Central memory CD8-positive, alpha-beta T cell (primary cell): ENCODE measurements around the gene LRP1B.

ENCODE experiments used
- ATAC-seq: fragments of 150-1000 bp; cut with Tn5 transposase; replicated peaks from 2 replicates; pipeline ENCODE4 v1.10.0; 2022; ENCODE audit warnings: mild to moderate bottlenecking, moderate FRiP score, moderate number of reproducible peaks; ENCODE audit not compliant: poor library complexity, severe bottlenecking; ENCODE audit errors: extremely low read depth
- DNase-seq, 2 donors: peaks; one replicate each; pipeline ENCODE4 v3.0.0; 2021; ENCODE audit warnings: low spot score in 2 of 2
- H3K27ac Mint-ChIP-seq: one replicate; pipeline ENCODE4 v1.8.0; 2022; ENCODE audit warnings: low read depth, mild to moderate bottlenecking, moderate library complexity, mixed read lengths
- H3K27me3 Mint-ChIP-seq: one replicate; pipeline ENCODE4 v1.8.0; 2022; ENCODE audit warnings: mixed read lengths
- H3K36me3 Mint-ChIP-seq: one replicate; pipeline ENCODE4 v1.8.0; 2022; ENCODE audit warnings: mild to moderate bottlenecking, moderate library complexity, mixed read lengths; ENCODE audit not compliant: insufficient read depth
- H3K4me1 Mint-ChIP-seq: one replicate; pipeline ENCODE4 v1.8.0; 2022; ENCODE audit warnings: mixed read lengths
- H3K4me3 Mint-ChIP-seq: one replicate; pipeline ENCODE4 v1.8.0; 2022; ENCODE audit warnings: mild to moderate bottlenecking, moderate library complexity, mixed read lengths
- H3K9me3 Mint-ChIP-seq: one replicate; pipeline ENCODE4 v1.8.0; 2022; ENCODE audit warnings: mixed read lengths

Gene LRP1B

GRCh38 chr2:141931797-141932196 is 199.0 kb downstream of the LRP1B start:
- no peaks in the 10 kb centered on the region for H3K27me3 Mint-ChIP-seq
- DNase-seq (no peak), ATAC-seq (no peak)
- no peak overlapping the region for H3K27ac Mint-ChIP-seq
- peaks cover 2% of the 10 kb centered on the region for H3K36me3 Mint-ChIP-seq
- peaks cover 15% of the 10 kb centered on the region for H3K9me3 Mint-ChIP-seq
- no peak overlapping the region for H3K4me3 Mint-ChIP-seq
- H3K4me1 Mint-ChIP-seq, result no peaks in the 10 kb centered on the region

- DNase-seq, result no peak
- Mint-ChIP-seq H3K9me3 (peaks cover 15% of the 10 kb centered on the region), H3K4me3 (no peak overlapping the region), H3K27ac (no peak overlapping the region), H3K27me3 (no peaks in the 10 kb centered on the region), H3K4me1 (no peaks in the 10 kb centered on the region), H3K36me3 (peaks cover 2% of the 10 kb centered on the region)
- no peak for ATAC-seq
Observed at GRCh38 chr2:141930803-141931202, 200.0 kb downstream of the LRP1B start.

- no peaks in the 10 kb centered on the region for H3K27me3 Mint-ChIP-seq
- H3K4me1 Mint-ChIP-seq, result no peaks in the 10 kb centered on the region
- H3K4me3 Mint-ChIP-seq, result no peak overlapping the region
- no peak for ATAC-seq
- DNase-seq, result no peak
- no peak overlapping the region for H3K27ac Mint-ChIP-seq
- peaks cover 12% of the 10 kb centered on the region for H3K9me3 Mint-ChIP-seq
- peaks cover 2% of the 10 kb centered on the region for H3K36me3 Mint-ChIP-seq
Observed at GRCh38 chr2:141929331-141930252, 201.2 kb downstream of the LRP1B start.

GRCh38 chr2:141928476-141928875 is 202.3 kb downstream of the LRP1B start:
- H3K4me1 Mint-ChIP-seq, result no peaks in the 10 kb centered on the region
- ATAC-seq (no peak), DNase-seq (no peak)
- H3K4me3 Mint-ChIP-seq, result no peak overlapping the region
- H3K27me3 Mint-ChIP-seq, result no peaks in the 10 kb centered on the region
- H3K9me3 Mint-ChIP-seq, result peaks cover 5% of the 10 kb centered on the region
- H3K27ac Mint-ChIP-seq, result no peak overlapping the region
- H3K36me3 Mint-ChIP-seq, result peaks cover 2% of the 10 kb centered on the region

GRCh38 chr2:141927536-141927935 is 203.3 kb downstream of the LRP1B start:
- ATAC-seq (no peak), DNase-seq (no peak)
- H3K27me3 Mint-ChIP-seq, result no peaks in the 10 kb centered on the region
- H3K4me1 Mint-ChIP-seq, result no peaks in the 10 kb centered on the region
- H3K4me3 Mint-ChIP-seq, result no peak overlapping the region
- peaks cover 2% of the 10 kb centered on the region for H3K36me3 Mint-ChIP-seq
- peaks cover 5% of the 10 kb centered on the region for H3K9me3 Mint-ChIP-seq
- no peak overlapping the region for H3K27ac Mint-ChIP-seq

- no peaks in the 10 kb centered on the region for H3K27me3 Mint-ChIP-seq
- no peak overlapping the region for H3K27ac Mint-ChIP-seq
Observed at GRCh38 chr2:141925511-141925910, 205.3 kb downstream of the LRP1B start.

GRCh38 chr2:141923657-141924056 is 207.2 kb downstream of the LRP1B start:
- H3K36me3 Mint-ChIP-seq, result peaks cover 2% of the 10 kb centered on the region
- no peaks in the 10 kb centered on the region for H3K27me3 Mint-ChIP-seq
- no peaks in the 10 kb centered on the region for H3K4me1 Mint-ChIP-seq
- H3K4me3 Mint-ChIP-seq, result no peak overlapping the region
- H3K9me3 Mint-ChIP-seq, result no peaks in the 10 kb centered on the region
- no peak for DNase-seq
- no peak for ATAC-seq
- no peak overlapping the region for H3K27ac Mint-ChIP-seq

More at GRCh38 chr2:141925511-141925910, 205.3 kb downstream of the LRP1B start:
- Mint-ChIP-seq H3K9me3 (no peaks in the 10 kb centered on the region), H3K4me3 (no peak overlapping the region), H3K4me1 (no peaks in the 10 kb centered on the region), H3K36me3 (peaks cover 2% of the 10 kb centered on the region)
- no peak for ATAC-seq
- no peak for DNase-seq

GRCh38 chr2:141911485-141912066 is 219.2 kb downstream of the LRP1B start:
- no peak for DNase-seq
- no peaks in the 10 kb centered on the region for H3K4me1 Mint-ChIP-seq
- H3K27ac Mint-ChIP-seq, result no peak overlapping the region
- no peak overlapping the region for H3K4me3 Mint-ChIP-seq
- H3K9me3 Mint-ChIP-seq, result peaks cover 6% of the 10 kb centered on the region
- no peak for ATAC-seq
- no peaks in the 10 kb centered on the region for H3K27me3 Mint-ChIP-seq
- H3K36me3 Mint-ChIP-seq, result no peaks in the 10 kb centered on the region

- Mint-ChIP-seq H3K27me3 (no peaks in the 10 kb centered on the region), H3K4me3 (no peak overlapping the region), H3K9me3 (no peaks in the 10 kb centered on the region), H3K4me1 (no peaks in the 10 kb centered on the region), H3K36me3 (no peaks in the 10 kb centered on the region), H3K27ac (no peak overlapping the region)
- ATAC-seq (no peak), DNase-seq (no peak)
Observed at GRCh38 chr2:141906678-141907077, 224.1 kb downstream of the LRP1B start.

GRCh38 chr2:141900826-141901225 is 230.0 kb downstream of the LRP1B start:
- H3K27ac Mint-ChIP-seq, result no peak overlapping the region
- DNase-seq, result no peak
- H3K4me3 Mint-ChIP-seq, result no peak overlapping the region

GRCh38 chr2:141899740-141900139 is 231.1 kb downstream of the LRP1B start:
- no peak for DNase-seq
- Mint-ChIP-seq H3K9me3 (peaks cover 4% of the 10 kb centered on the region), H3K27me3 (no peaks in the 10 kb centered on the region), H3K27ac (no peak overlapping the region), H3K4me3 (no peak overlapping the region), H3K36me3 (no peaks in the 10 kb centered on the region), H3K4me1 (no peaks in the 10 kb centered on the region)
- ATAC-seq, result no peak

More at GRCh38 chr2:141900826-141901225, 230.0 kb downstream of the LRP1B start:
- H3K9me3 Mint-ChIP-seq, result peaks cover 4% of the 10 kb centered on the region
- H3K4me1 Mint-ChIP-seq, result no peaks in the 10 kb centered on the region
- no peak for ATAC-seq
- H3K27me3 Mint-ChIP-seq, result no peaks in the 10 kb centered on the region
- no peaks in the 10 kb centered on the region for H3K36me3 Mint-ChIP-seq

GRCh38 chr2:141889788-141890187 is 241.0 kb downstream of the LRP1B start:
- H3K4me3 Mint-ChIP-seq, result no peak overlapping the region
- H3K36me3 Mint-ChIP-seq, result no peaks in the 10 kb centered on the region
- no peaks in the 10 kb centered on the region for H3K27me3 Mint-ChIP-seq
- ATAC-seq (no peak), DNase-seq (no peak)
- H3K9me3 Mint-ChIP-seq, result peaks cover 16% of the 10 kb centered on the region
- no peak overlapping the region for H3K27ac Mint-ChIP-seq
- no peaks in the 10 kb centered on the region for H3K4me1 Mint-ChIP-seq

- DNase-seq (no peak), ATAC-seq (no peak)
- H3K4me3 Mint-ChIP-seq, result no peak overlapping the region
- H3K36me3 Mint-ChIP-seq, result no peaks in the 10 kb centered on the region
- no peaks in the 10 kb centered on the region for H3K4me1 Mint-ChIP-seq
- H3K27me3 Mint-ChIP-seq, result no peaks in the 10 kb centered on the region
- H3K9me3 Mint-ChIP-seq, result peaks cover 15% of the 10 kb centered on the region
- no peak overlapping the region for H3K27ac Mint-ChIP-seq
Observed at GRCh38 chr2:141888987-141889555, 241.7 kb downstream of the LRP1B start.
